Measurements from ENCODE around the gene C12orf75.

Gene C12orf75

DNA sequence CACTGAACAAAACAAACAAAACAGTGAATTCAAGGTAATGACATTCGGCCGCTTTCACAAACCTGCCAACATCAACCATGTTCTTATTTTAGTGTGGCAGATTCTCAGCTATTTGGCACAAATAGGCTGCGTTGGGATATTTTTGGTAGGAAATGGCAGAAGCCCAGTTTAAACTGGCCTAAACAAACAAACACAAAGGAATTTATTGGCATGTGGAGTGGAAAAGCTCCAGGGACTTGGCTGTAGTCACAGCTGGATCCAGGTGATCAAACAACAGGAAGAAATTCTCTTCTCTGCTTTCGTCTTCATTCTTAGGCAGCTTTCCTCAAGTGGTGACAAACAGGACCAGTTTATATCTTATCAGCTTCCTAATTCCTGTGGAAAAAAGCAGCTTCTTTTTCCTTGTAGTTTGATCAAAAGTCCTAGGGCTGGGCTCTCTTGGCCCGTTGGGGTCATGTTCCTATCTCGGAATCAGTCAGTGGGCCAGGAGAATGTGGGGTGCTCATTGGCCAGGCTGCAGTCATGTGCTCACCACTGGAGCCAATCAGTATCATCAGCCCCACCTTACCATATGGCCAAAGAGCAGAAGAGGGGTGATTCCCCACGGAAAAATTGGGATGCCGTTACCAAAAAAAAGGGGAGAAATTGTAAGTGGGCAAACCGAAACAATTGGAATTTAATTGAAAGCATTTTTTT lies 22.6 kb downstream of the C12orf75 start:
- peak overlapping the region in 1 of 2 donors; percentile 13 for H3K4me3 ChIP-seq
- H3K27ac ChIP-seq, result peak overlapping the region; percentile 43 to 77
- H3K9me3 ChIP-seq, result no peaks in the 10 kb centered on the region
- DNase-seq, result no peak
- no peaks in the 10 kb centered on the region for H3K36me3 ChIP-seq
- intact Hi-C loops (cut with DNase I; ENCODE audit: low total_unique reads), result no loop called here
- peaks cover 0 to 98% (median 52%) of the 10 kb centered on the region in 4 donors for H3K4me1 ChIP-seq
- TF ChIP-seq, protein P1, sequence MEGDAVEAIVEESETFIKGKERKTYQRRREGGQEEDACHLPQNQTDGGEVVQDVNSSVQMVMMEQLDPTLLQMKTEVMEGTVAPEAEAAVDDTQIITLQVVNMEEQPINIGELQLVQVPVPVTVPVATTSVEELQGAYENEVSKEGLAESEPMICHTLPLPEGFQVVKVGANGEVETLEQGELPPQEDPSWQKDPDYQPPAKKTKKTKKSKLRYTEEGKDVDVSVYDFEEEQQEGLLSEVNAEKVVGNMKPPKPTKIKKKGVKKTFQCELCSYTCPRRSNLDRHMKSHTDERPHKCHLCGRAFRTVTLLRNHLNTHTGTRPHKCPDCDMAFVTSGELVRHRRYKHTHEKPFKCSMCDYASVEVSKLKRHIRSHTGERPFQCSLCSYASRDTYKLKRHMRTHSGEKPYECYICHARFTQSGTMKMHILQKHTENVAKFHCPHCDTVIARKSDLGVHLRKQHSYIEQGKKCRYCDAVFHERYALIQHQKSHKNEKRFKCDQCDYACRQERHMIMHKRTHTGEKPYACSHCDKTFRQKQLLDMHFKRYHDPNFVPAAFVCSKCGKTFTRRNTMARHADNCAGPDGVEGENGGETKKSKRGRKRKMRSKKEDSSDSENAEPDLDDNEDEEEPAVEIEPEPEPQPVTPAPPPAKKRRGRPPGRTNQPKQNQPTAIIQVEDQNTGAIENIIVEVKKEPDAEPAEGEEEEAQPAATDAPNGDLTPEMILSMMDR (IDR thresholded peaks at IDR 0.05), result no peak
- H3K27me3 ChIP-seq, result no peaks in the 10 kb centered on the region

DNA sequence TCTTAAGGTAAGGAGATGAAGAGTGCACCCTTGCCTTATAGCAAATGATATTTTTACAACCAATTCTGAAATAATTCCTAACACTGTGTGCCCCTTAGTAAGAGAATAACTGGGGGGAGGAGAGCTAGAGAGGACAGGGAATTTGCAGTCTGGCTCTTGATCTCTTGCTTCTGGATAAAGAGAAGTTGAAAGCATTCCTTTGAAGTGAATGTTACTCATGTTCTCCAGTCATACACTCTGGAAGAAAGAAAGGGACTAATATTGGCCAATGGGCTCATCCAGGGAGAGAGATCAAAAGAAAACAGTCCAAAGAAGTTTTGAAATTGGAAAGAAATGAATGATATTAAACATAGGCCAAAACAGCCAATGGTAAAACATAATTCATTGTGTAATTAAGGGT lies 25.3 kb downstream of the C12orf75 start:
- peaks cover 0 to 97% (median 40%) of the 10 kb centered on the region in 4 donors for H3K4me1 ChIP-seq
- H3K4me3 ChIP-seq, result no peak overlapping the region
- no peaks in the 10 kb centered on the region for H3K36me3 ChIP-seq
- H3K27me3 ChIP-seq, result no peaks in the 10 kb centered on the region
- DNase-seq, result no peak
- H3K27ac ChIP-seq, result peak overlapping the region; percentile 16 to 58
- no peaks in the 10 kb centered on the region for H3K9me3 ChIP-seq
- intact Hi-C loops (cut with DNase I; ENCODE audit: low total_unique reads), result no loop called here
- TF ChIP-seq, protein P1 (IDR thresholded peaks at IDR 0.05), result no peak

GRCh38 chr12:105357162-105357691 lies 26.7 kb downstream of the C12orf75 start:
- Histone ChIP-seq H3K27ac (peak overlapping the region; percentile 35 to 58), H3K27me3 (no peaks in the 10 kb centered on the region), H3K4me1 (peaks cover 0 to 82% (median 28%) of the 10 kb centered on the region in 4 donors), H3K9me3 (no peaks in the 10 kb centered on the region), H3K36me3 (no peaks in the 10 kb centered on the region), H3K4me3 (no peak overlapping the region)
- no peak for DNase-seq
- TF ChIP-seq, protein P1 (IDR thresholded peaks at IDR 0.05), result no peak
- intact Hi-C loops (cut with DNase I; ENCODE audit: low total_unique reads), result no loop called here

GRCh38 chr12:105358789-105359188 lies 28.3 kb downstream of the C12orf75 start:
- DNase-seq, result no peak

DNA sequence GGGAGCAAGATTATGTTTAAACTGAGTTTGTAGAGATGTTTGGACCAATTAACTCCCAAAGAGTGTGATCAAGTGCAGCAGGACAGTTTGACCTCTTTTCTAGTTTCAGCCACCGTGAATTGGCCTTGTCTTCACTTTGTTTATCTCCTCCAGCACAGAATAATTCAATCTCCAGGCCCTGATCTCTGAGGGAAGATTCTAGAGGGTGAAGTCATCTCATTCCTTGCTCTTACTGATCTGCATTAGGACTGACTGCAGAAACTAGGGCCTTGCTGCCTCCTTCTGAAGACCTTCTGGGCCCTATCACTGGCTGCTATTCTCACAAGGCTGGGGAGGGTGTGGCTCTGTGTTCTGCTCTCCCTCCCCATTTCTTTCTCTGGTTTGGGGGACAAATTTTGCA lies 29.4 kb downstream of the C12orf75 start:
- TF ChIP-seq, protein P1 (IDR thresholded peaks at IDR 0.05), result no peak
- DNase-seq, result no peak
- Histone ChIP-seq H3K36me3 (no peaks in the 10 kb centered on the region), H3K9me3 (no peaks in the 10 kb centered on the region), H3K27me3 (no peaks in the 10 kb centered on the region), H3K4me3 (no peak overlapping the region), H3K27ac (peak overlapping the region; percentile 19 to 39), H3K4me1 (peaks cover 0 to 59% (median 16%) of the 10 kb centered on the region in 4 donors)
- intact Hi-C loops (cut with DNase I; ENCODE audit: low total_unique reads), result no loop called here

More at GRCh38 chr12:105358789-105359188, 28.3 kb downstream of the C12orf75 start:
- intact Hi-C loops (cut with DNase I; ENCODE audit: low total_unique reads), result no loop called here
- no peaks in the 10 kb centered on the region for H3K36me3 ChIP-seq
- peaks cover 0 to 67% (median 17%) of the 10 kb centered on the region in 4 donors for H3K4me1 ChIP-seq
- no peaks in the 10 kb centered on the region for H3K9me3 ChIP-seq
- no peak overlapping the region for H3K4me3 ChIP-seq
- peak overlapping the region; percentile 35 to 58 for H3K27ac ChIP-seq
- TF ChIP-seq, protein P1 (IDR thresholded peaks at IDR 0.05), result no peak
- H3K27me3 ChIP-seq, result no peaks in the 10 kb centered on the region

Data from tibial artery (tissue), 4 donors.